ENCODE data around the gene P2RY13. TPM values are rescaled to one million over a fixed set of nuclear protein-coding genes. Genes with fewer than 3 reads are reported as not detected.

The P2RY13 gene
- total RNA-seq, 1 experiment from 2014 or later = not detected

DNA sequence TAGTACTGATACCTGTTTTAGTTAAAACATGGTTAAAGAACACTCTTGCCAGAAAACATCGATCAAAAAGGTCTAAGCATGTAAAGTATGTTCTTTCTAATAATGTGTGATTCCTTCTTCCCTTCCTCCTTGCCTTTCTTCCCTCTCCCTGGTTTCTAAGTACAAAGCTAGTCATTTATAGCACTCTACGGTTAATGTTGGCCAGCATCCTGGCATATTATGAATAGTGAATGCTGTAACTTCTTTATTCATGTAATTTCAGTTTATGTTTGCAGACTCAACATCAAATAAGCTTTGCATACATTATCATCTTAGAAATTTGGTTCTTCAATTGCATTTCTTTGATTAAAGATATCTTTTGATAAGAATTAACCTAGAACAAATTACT, 28.1 kb upstream of the P2RY13 start:
- Histone ChIP-seq H3T11ph (ENCODE audit: low read length) (no peak overlapping the region), H3K4ac (ENCODE audit: low read depth, low read length) (no peak overlapping the region), H2BK12ac (ENCODE audit: insufficient read length, low read depth, low read length) (no peak overlapping the region), H3K4me1 (ENCODE audit: insufficient read depth, low read length) (no peaks in the 10 kb centered on the region), H3K23me2 (ENCODE audit: insufficient read length, low read depth, low read length, poor library complexity, severe bottlenecking) (no peaks in the 10 kb centered on the region), H2BK15ac (ENCODE audit: low read depth, low read length) (no peak overlapping the region), H3K79me1 (ENCODE audit: insufficient read depth, low read depth, low read length, poor library complexity, severe bottlenecking) (no peaks in the 10 kb centered on the region), H2BK20ac (ENCODE audit: low read depth, low read length, poor library complexity, severe bottlenecking) (no peak overlapping the region), H3K79me2 (ENCODE audit: insufficient read depth, low read length) (no peaks in the 10 kb centered on the region), H4K8ac (replicated peaks; ENCODE audit: insufficient read length, low read depth, low read length) (no peak overlapping the region), H2AK5ac (ENCODE audit: insufficient read length, low read length) (no peak overlapping the region), H4K20me1 (ENCODE audit: control insufficient read depth, insufficient read depth, insufficient read length) (no peaks in the 10 kb centered on the region), H3K4me2 (ENCODE audit: insufficient read depth, insufficient read length, low read length) (no peak overlapping the region), H3K9ac (ENCODE audit: extremely low read depth, insufficient read length, low read length) (no peak overlapping the region), H3K56ac (ENCODE audit: insufficient read length, low read depth, low read length) (no peak overlapping the region), H3K27me3 (ENCODE audit: insufficient read depth, low read length) (no peaks in the 10 kb centered on the region), H2AFZ (ENCODE audit: low read length) (no peak overlapping the region), H3K14ac (ENCODE audit: insufficient read depth, low read length) (no peak overlapping the region), H3K23ac (ENCODE audit: insufficient read length, low read depth, low read length) (no peak overlapping the region), H2BK120ac (ENCODE audit: low read depth, low read length, poor library complexity, severe bottlenecking) (no peak overlapping the region), H2BK5ac (ENCODE audit: insufficient read length, low read length) (no peak overlapping the region), H3K18ac (ENCODE audit: insufficient read length, low read depth, low read length) (no peak overlapping the region), H4K5ac (ENCODE audit: insufficient read length, low read depth, low read length) (no peak overlapping the region), H4K91ac (ENCODE audit: insufficient read length, low read depth, low read length) (no peak overlapping the region), H3K9me3 (ENCODE audit: control insufficient read depth, low read depth, low read length) (no peaks in the 10 kb centered on the region), H3K27ac (ENCODE audit: insufficient read length, low read depth, low read length) (no peak overlapping the region)
- no CpG with 5 or more reads among the region's 2 CpGs for WGBS (ENCODE audit: extremely low coverage, insufficient read length, low lambda C conversion rate)
- H3K36me3 Mint-ChIP-seq (ENCODE audit: insufficient read depth in 1 of 3, low read depth in 3 of 3) = peaks cover 2 to 5% (median 3%) of the 10 kb centered on the region in 3 experiments; a peak in 4 of 7 replicates
- no peak overlapping the region for H3K27ac Mint-ChIP-seq
- H3K4me1 Mint-ChIP-seq = peaks cover 3 to 5% of the 10 kb centered on the region in 2 experiments; a peak in 3 of 4 replicates
- no peak overlapping the region for H3K4me3 Mint-ChIP-seq
- DNase-seq = no peak
- TF ChIP-seq, protein P1, sequence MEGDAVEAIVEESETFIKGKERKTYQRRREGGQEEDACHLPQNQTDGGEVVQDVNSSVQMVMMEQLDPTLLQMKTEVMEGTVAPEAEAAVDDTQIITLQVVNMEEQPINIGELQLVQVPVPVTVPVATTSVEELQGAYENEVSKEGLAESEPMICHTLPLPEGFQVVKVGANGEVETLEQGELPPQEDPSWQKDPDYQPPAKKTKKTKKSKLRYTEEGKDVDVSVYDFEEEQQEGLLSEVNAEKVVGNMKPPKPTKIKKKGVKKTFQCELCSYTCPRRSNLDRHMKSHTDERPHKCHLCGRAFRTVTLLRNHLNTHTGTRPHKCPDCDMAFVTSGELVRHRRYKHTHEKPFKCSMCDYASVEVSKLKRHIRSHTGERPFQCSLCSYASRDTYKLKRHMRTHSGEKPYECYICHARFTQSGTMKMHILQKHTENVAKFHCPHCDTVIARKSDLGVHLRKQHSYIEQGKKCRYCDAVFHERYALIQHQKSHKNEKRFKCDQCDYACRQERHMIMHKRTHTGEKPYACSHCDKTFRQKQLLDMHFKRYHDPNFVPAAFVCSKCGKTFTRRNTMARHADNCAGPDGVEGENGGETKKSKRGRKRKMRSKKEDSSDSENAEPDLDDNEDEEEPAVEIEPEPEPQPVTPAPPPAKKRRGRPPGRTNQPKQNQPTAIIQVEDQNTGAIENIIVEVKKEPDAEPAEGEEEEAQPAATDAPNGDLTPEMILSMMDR (conservative IDR thresholded peaks at IDR 0.05) = no peak
- H3K9me3 Mint-ChIP-seq = no peaks in the 10 kb centered on the region; a peak in 1 of 5 replicates
- no peaks in the 10 kb centered on the region for H3K27me3 Mint-ChIP-seq (ENCODE audit: low read depth)
